Neural cell (in vitro differentiated cells): Measurements from ENCODE around the gene HOXD1. TPM values are rescaled to one million over a fixed set of nuclear protein-coding genes. Genes with fewer than 3 reads are reported as not detected.

Experiments
- H2AFZ ChIP-seq: fragments of 200-600, 300-800 bp; sonication (generic), shearing (Covaris generic); 2 replicates; pipeline ENCODE4 v1.6.0; 2014; ENCODE audit warnings: low read depth, mild to moderate bottlenecking, antibody characterized with exemption, low read length, moderate library complexity
- H3F3A ChIP-seq: fragments of 200-600 bp; shearing (Covaris generic); 2 replicates; pipeline ENCODE4 v1.6.1; 2016; ENCODE audit warnings: mild to moderate bottlenecking, moderate library complexity, mixed read lengths, antibody characterized with exemption, low read length; ENCODE audit not compliant: insufficient read depth, poor library complexity, severe bottlenecking
- H3K27ac ChIP-seq: fragments of 200-600, 300-800 bp; sonication (generic), shearing (Covaris generic); 2 replicates; pipeline ENCODE4 v1.5.1; 2014; ENCODE audit warnings: mild to moderate bottlenecking, low read length, moderate library complexity
- H3K27me3 ChIP-seq: fragments of 300-800, 200-600 bp; sonication (generic), shearing (Covaris generic); 2 replicates; pipeline ENCODE4 v1.6.0; 2014; ENCODE audit warnings: mild to moderate bottlenecking, low read depth, low read length, moderate library complexity; ENCODE audit not compliant: insufficient read depth
- H3K36me3 ChIP-seq: fragments of 300-800, 200-600 bp; sonication (generic), shearing (Covaris generic); 2 replicates; pipeline ENCODE4 v1.5.1; 2014; ENCODE audit warnings: mild to moderate bottlenecking, antibody characterized with exemption, low read length, moderate library complexity; ENCODE audit not compliant: insufficient read depth
- H3K4me2 ChIP-seq: fragments of 300-800, 200-600 bp; sonication (generic), shearing (Covaris generic); 2 replicates; pipeline ENCODE4 v1.6.0; 2014; ENCODE audit warnings: mild to moderate bottlenecking, low read length
- H3K4me3 ChIP-seq: fragments of 300-800, 200-600 bp; sonication (generic), shearing (Covaris generic); 2 replicates; pipeline ENCODE4 v1.5.1; 2014; ENCODE audit warnings: mild to moderate bottlenecking, low read length, moderate library complexity
- H3K79me2 ChIP-seq: fragments of 200-600 bp; shearing (Covaris generic); replicated peaks from 2 replicates; pipeline ENCODE4 v1.6.0; 2014; ENCODE audit warnings: mild to moderate bottlenecking, low read length, moderate library complexity; ENCODE audit not compliant: insufficient read depth
- H3K9ac ChIP-seq: fragments of 300-800, 200-600 bp; sonication (generic), shearing (Covaris generic); 2 replicates; pipeline ENCODE4 v1.6.1; 2016; ENCODE audit warnings: mild to moderate bottlenecking, low read length, mixed read lengths
- H3K9me2 ChIP-seq: fragments of 200-600 bp; shearing (Covaris generic); 2 replicates; pipeline ENCODE4 v1.6.1; 2016; ENCODE audit warnings: mild to moderate bottlenecking, low read length, mixed read lengths; ENCODE audit not compliant: insufficient read depth
- H3K9me3 ChIP-seq: fragments of 200-600, 300-800 bp; sonication (generic), shearing (Covaris generic); 2 replicates; pipeline ENCODE4 v1.6.1; 2016; ENCODE audit warnings: mild to moderate bottlenecking, mixed run types, low read length, moderate library complexity, mixed read lengths
- H4K20me1 ChIP-seq: fragments of 200-600 bp; shearing (Covaris generic); 2 replicates; pipeline ENCODE4 v1.6.1; 2016; ENCODE audit warnings: mild to moderate bottlenecking, mixed run types; ENCODE audit not compliant: insufficient read depth
- CTCF ChIP-seq: fragments of 450-650 bp; IDR thresholded peaks from 2 replicates; pipeline ENCODE4 v1.5.1; 2014; ENCODE audit warnings: antibody characterized with exemption, mild to moderate bottlenecking, moderate library complexity; ENCODE audit not compliant: poor library complexity, severe bottlenecking
- EP300 ChIP-seq: fragments of 450-650 bp; conservative IDR thresholded peaks from 2 replicates; pipeline ENCODE4 v1.6.1; 2014; ENCODE audit warnings: antibody characterized with exemption, mild to moderate bottlenecking, moderate library complexity; ENCODE audit not compliant: poor library complexity, severe bottlenecking
- EZH2 ChIP-seq: fragments of 200-600, 300-800 bp; shearing (Covaris generic), sonication (generic); IDR thresholded peaks from 2 replicates; pipeline ENCODE4 v1.6.1; 2014; ENCODE audit warnings: antibody characterized with exemption, low read length, borderline replicate concordance, mild to moderate bottlenecking; ENCODE audit not compliant: insufficient read depth, poor library complexity, severe bottlenecking
- MXI1 ChIP-seq: fragments of 450-650 bp; conservative IDR thresholded peaks from 2 replicates; pipeline ENCODE4 v1.6.1; 2014; ENCODE audit warnings: antibody characterized with exemption, mild to moderate bottlenecking; ENCODE audit not compliant: poor library complexity, severe bottlenecking
- POLR2AphosphoS5 ChIP-seq: IDR thresholded peaks from 2 replicates; pipeline ENCODE4 v1.6.1; 2012
- RAD21 ChIP-seq: fragments of 450-650 bp; conservative IDR thresholded peaks from 2 replicates; pipeline ENCODE4 v1.6.1; 2014; ENCODE audit warnings: antibody characterized with exemption, mild to moderate bottlenecking, moderate library complexity
- REST ChIP-seq: IDR thresholded peaks from 2 replicates; pipeline ENCODE4 v1.6.1; 2012; ENCODE audit warnings: borderline replicate concordance
- SMC3 ChIP-seq: fragments of 450-650 bp; conservative IDR thresholded peaks from 2 replicates; pipeline ENCODE4 v1.6.1; 2014; ENCODE audit warnings: antibody characterized with exemption, mild to moderate bottlenecking, moderate library complexity; ENCODE audit not compliant: poor library complexity
- TAF1 ChIP-seq: IDR thresholded peaks from 2 replicates; pipeline ENCODE4 v1.6.1; 2012; ENCODE audit warnings: low read depth
- polyA plus RNA-seq: library from polyadenylated mRNA; depleted of rRNA; stranded (reverse); fragments of >200 nt; gene quantifications from 2 replicates; pipeline ENCODE4 v1.2.3, GENCODE V29; 2014

HOXD1 gene
- polyA plus RNA-seq, 1 donor from 2014 or later: not detected

GRCh38 chr2:176146101-176146500 lies 42.4 kb upstream of the HOXD1 start:
- Histone ChIP-seq H3K4me3 (no peak overlapping the region), H3K9me3 (peaks cover 5% of the 10 kb centered on the region), H3F3A (no peaks in the 10 kb centered on the region), H3K79me2 (no peaks in the 10 kb centered on the region), H4K20me1 (no peaks in the 10 kb centered on the region), H3K27me3 (peaks cover 99% of the 10 kb centered on the region), H3K27ac (no peak overlapping the region), H3K36me3 (no peaks in the 10 kb centered on the region), H3K9me2 (no peaks in the 10 kb centered on the region), H3K9ac (no peak overlapping the region), H2AFZ (no peak overlapping the region), H3K4me2 (no peak overlapping the region)
- TF ChIP-seq RAD21 (no peak), MXI1 (no peak), TAF1 (no peak), EP300 (no peak), CTCF (no peak), SMC3 (no peak), REST (no peak), POLR2AphosphoS5 (no peak), EZH2 (no peak)

- Histone ChIP-seq H3K9me3 (peaks cover 5% of the 10 kb centered on the region), H2AFZ (no peak overlapping the region), H3K4me2 (no peak overlapping the region), H3K79me2 (no peaks in the 10 kb centered on the region), H3K36me3 (no peaks in the 10 kb centered on the region), H4K20me1 (no peaks in the 10 kb centered on the region), H3F3A (no peaks in the 10 kb centered on the region), H3K4me3 (no peak overlapping the region), H3K27me3 (peaks cover 99% of the 10 kb centered on the region), H3K9me2 (no peaks in the 10 kb centered on the region), H3K27ac (no peak overlapping the region), H3K9ac (no peak overlapping the region)
- no peak for TF ChIP-seq RAD21
- no peak for TF ChIP-seq SMC3
- no peak for TF ChIP-seq CTCF
- no peak for TF ChIP-seq POLR2AphosphoS5
Observed at GRCh38 chr2:176146645-176147044, 41.8 kb upstream of the HOXD1 start.
